Measurements from ENCODE around the gene CDKL4. TPM values are rescaled to one million over a fixed set of nuclear protein-coding genes. Genes with fewer than 3 reads are reported as not detected.

CDKL4 gene
- total RNA-seq (0.74 TPM), polyA plus RNA-seq (1 to 10 TPM in 1 of 4 donors, under 1 TPM in 3; 0.25 to 1.6 (median 0.42) TPM)

- Histone ChIP-seq H3K27ac (ENCODE audit: insufficient read depth, low read length, poor library complexity, severe bottlenecking) (peak within 1 kb of the TSS; percentile 55), H3K27me3 (ENCODE audit: control insufficient read depth, insufficient read depth, low read length) (no peaks in the 10 kb centered on the region), H3K4me3 (ENCODE audit: low read depth, low read length) (peak within 1 kb of the TSS; percentile 57), H3K4me1 (ENCODE audit: control insufficient read depth, insufficient read depth, low read length, poor library complexity, severe bottlenecking) (peaks cover 19% of the 10 kb centered on the region), H3K36me3 (ENCODE audit: control insufficient read depth, insufficient read depth, low read length) (no peaks in the 10 kb centered on the region), H3K9me3 (ENCODE audit: control insufficient read depth in 2 of 2, low read length in 2 of 2) (no peaks in the 10 kb centered on the region)
- no peaks in the 10 kb centered on the region for H3K27me3 Mint-ChIP-seq
- peak within 1 kb of the TSS; percentile 78 to 91 (median 90) for H3K4me3 Mint-ChIP-seq
- peaks cover 11 to 39% (median 25%) of the 10 kb centered on the region in 4 donors for H3K4me1 Mint-ChIP-seq
- peaks cover 0 to 2% (median 0%) of the 10 kb centered on the region in 7 donors for H3K9me3 Mint-ChIP-seq
- H3K36me3 Mint-ChIP-seq: no peaks in the 10 kb centered on the region
- H3K27ac Mint-ChIP-seq: peak within 1 kb of the TSS; percentile 43 to 86 (median 86)
- ATAC-seq (ENCODE audit: low read depth in 2 of 2): peak; percentile 46 to 50
- peak; percentile 24 to 77 (median 55) for DNase-seq
Observed at GRCh38 chr2:39243469-39244123, at the start of gene CDKL4. TSS of gene CDKL4 (minus strand) at chr2:39243970.

DNA sequence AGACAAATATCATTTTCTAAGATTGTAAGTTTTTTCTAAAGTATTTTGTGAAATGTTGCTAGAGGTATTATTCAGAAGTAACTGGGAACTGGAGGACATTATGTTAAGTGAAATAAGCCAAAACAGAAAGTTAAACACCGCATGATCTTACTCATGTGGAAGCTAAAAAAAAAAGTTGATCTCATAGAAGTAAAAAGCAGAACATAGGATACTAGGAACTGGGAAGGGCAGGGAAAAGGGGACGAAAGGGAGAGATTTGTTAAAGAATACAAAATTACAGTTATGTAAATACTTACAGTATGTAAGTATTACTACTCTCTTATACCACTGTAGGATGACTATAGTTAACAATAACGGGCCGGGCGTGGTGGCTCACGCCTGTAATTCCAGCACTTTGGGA, 46.7 kb upstream of the CDKL4 start:
- Histone ChIP-seq H3K4me3 (ENCODE audit: low read depth, low read length) (no peak overlapping the region), H3K27me3 (ENCODE audit: control insufficient read depth, insufficient read depth, low read length) (no peaks in the 10 kb centered on the region), H3K27ac (ENCODE audit: insufficient read depth, low read length, poor library complexity, severe bottlenecking) (no peak overlapping the region), H3K4me1 (ENCODE audit: control insufficient read depth, insufficient read depth, low read length, poor library complexity, severe bottlenecking) (no peaks in the 10 kb centered on the region), H3K36me3 (ENCODE audit: control insufficient read depth, insufficient read depth, low read length) (peaks cover 27% of the 10 kb centered on the region), H3K9me3 (ENCODE audit: control insufficient read depth in 2 of 2, low read length in 2 of 2) (no peaks in the 10 kb centered on the region)
- no peaks in the 10 kb centered on the region for H3K27me3 Mint-ChIP-seq
- H3K36me3 Mint-ChIP-seq: peaks cover 32% of the 10 kb centered on the region
- no peak overlapping the region for H3K4me3 Mint-ChIP-seq
- H3K4me1 Mint-ChIP-seq: peaks cover 0 to 2% (median 0%) of the 10 kb centered on the region in 4 donors
- DNase-seq (no peak), ATAC-seq (ENCODE audit: low read depth in 2 of 2) (no peak)
- H3K9me3 Mint-ChIP-seq: no peaks in the 10 kb centered on the region
- no peak overlapping the region for H3K27ac Mint-ChIP-seq

GRCh38 chr2:39289609-39290008, 45.8 kb upstream of the CDKL4 start:
- peaks cover 32% of the 10 kb centered on the region for H3K36me3 Mint-ChIP-seq
- H3K9me3 ChIP-seq (ENCODE audit: control insufficient read depth in 2 of 2, low read length in 2 of 2): no peaks in the 10 kb centered on the region
- no peaks in the 10 kb centered on the region for H3K27me3 Mint-ChIP-seq
- H3K4me3 Mint-ChIP-seq: no peak overlapping the region
- H3K27me3 ChIP-seq (ENCODE audit: control insufficient read depth, insufficient read depth, low read length): no peaks in the 10 kb centered on the region
- H3K4me1 Mint-ChIP-seq: peaks cover 0 to 2% (median 0%) of the 10 kb centered on the region in 4 donors
- peaks cover 27% of the 10 kb centered on the region for H3K36me3 ChIP-seq (ENCODE audit: control insufficient read depth, insufficient read depth, low read length)
- no peak for DNase-seq
- H3K27ac Mint-ChIP-seq: no peak overlapping the region
- H3K4me3 ChIP-seq (ENCODE audit: low read depth, low read length): no peak overlapping the region
- no peaks in the 10 kb centered on the region for H3K9me3 Mint-ChIP-seq
- no peak overlapping the region for H3K27ac ChIP-seq (ENCODE audit: insufficient read depth, low read length, poor library complexity, severe bottlenecking)
- ATAC-seq (ENCODE audit: low read depth in 2 of 2): no peak
- no peaks in the 10 kb centered on the region for H3K4me1 ChIP-seq (ENCODE audit: control insufficient read depth, insufficient read depth, low read length, poor library complexity, severe bottlenecking)

DNA sequence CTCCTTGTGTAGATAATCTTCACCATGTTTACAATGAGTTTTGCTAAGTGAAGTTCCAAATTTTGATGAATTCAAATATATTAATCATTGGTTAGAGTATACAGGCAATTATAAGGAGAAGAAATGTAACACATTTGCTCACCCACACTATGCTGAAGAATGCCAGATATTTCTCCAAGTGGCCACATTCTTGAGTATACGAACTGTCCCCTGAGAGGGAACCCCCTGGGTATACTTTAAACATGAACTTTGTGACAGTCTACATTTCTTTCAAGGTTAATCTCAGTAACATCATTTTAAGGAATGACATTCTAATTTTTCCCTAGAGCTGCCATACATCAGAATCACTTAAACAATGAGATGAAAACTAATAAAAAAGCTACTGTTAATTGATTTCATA, 39.8 kb upstream of the CDKL4 start:
- Histone ChIP-seq H3K36me3 (ENCODE audit: control insufficient read depth, insufficient read depth, low read length) (peaks cover 22% of the 10 kb centered on the region), H3K9me3 (ENCODE audit: control insufficient read depth in 2 of 2, low read length in 2 of 2) (no peaks in the 10 kb centered on the region), H3K4me3 (ENCODE audit: low read depth, low read length) (no peak overlapping the region), H3K27me3 (ENCODE audit: control insufficient read depth, insufficient read depth, low read length) (no peaks in the 10 kb centered on the region), H3K27ac (ENCODE audit: insufficient read depth, low read length, poor library complexity, severe bottlenecking) (no peak overlapping the region), H3K4me1 (ENCODE audit: control insufficient read depth, insufficient read depth, low read length, poor library complexity, severe bottlenecking) (no peaks in the 10 kb centered on the region)
- Mint-ChIP-seq H3K27ac (no peak overlapping the region), H3K36me3 (peaks cover 20% of the 10 kb centered on the region), H3K4me1 (no peaks in the 10 kb centered on the region), H3K4me3 (no peak overlapping the region), H3K27me3 (no peaks in the 10 kb centered on the region), H3K9me3 (no peaks in the 10 kb centered on the region)
- DNase-seq (no peak), ATAC-seq (ENCODE audit: low read depth in 2 of 2) (no peak)

GRCh38 chr2:39281391-39281790, 37.6 kb upstream of the CDKL4 start:
- Mint-ChIP-seq H3K27me3 (no peaks in the 10 kb centered on the region), H3K9me3 (peaks cover 0 to 5% (median 0%) of the 10 kb centered on the region in 7 donors), H3K4me1 (no peaks in the 10 kb centered on the region), H3K27ac (no peak overlapping the region), H3K4me3 (no peak overlapping the region), H3K36me3 (peaks cover 24% of the 10 kb centered on the region)
- ATAC-seq (ENCODE audit: low read depth in 2 of 2) (no peak), DNase-seq (no peak)
- Histone ChIP-seq H3K4me3 (ENCODE audit: low read depth, low read length) (no peak overlapping the region), H3K27ac (ENCODE audit: insufficient read depth, low read length, poor library complexity, severe bottlenecking) (no peak overlapping the region), H3K36me3 (ENCODE audit: control insufficient read depth, insufficient read depth, low read length) (peaks cover 12% of the 10 kb centered on the region), H3K9me3 (ENCODE audit: control insufficient read depth in 2 of 2, low read length in 2 of 2) (no peaks in the 10 kb centered on the region), H3K27me3 (ENCODE audit: control insufficient read depth, insufficient read depth, low read length) (no peaks in the 10 kb centered on the region), H3K4me1 (ENCODE audit: control insufficient read depth, insufficient read depth, low read length, poor library complexity, severe bottlenecking) (no peaks in the 10 kb centered on the region)

- ATAC-seq (ENCODE audit: low read depth in 2 of 2) (no peak), DNase-seq (no peak)
- no peak overlapping the region for H3K4me3 ChIP-seq (ENCODE audit: low read depth, low read length)
- no peaks in the 10 kb centered on the region for H3K9me3 ChIP-seq (ENCODE audit: control insufficient read depth in 2 of 2, low read length in 2 of 2)
- Mint-ChIP-seq H3K9me3 (peaks cover 0 to 5% (median 0%) of the 10 kb centered on the region in 7 donors), H3K27ac (no peak overlapping the region), H3K4me3 (no peak overlapping the region), H3K4me1 (peaks cover 0 to 4% (median 1%) of the 10 kb centered on the region in 4 donors), H3K36me3 (peaks cover 32% of the 10 kb centered on the region), H3K27me3 (no peaks in the 10 kb centered on the region)
- H3K36me3 ChIP-seq (ENCODE audit: control insufficient read depth, insufficient read depth, low read length): peaks cover 16% of the 10 kb centered on the region
- H3K4me1 ChIP-seq (ENCODE audit: control insufficient read depth, insufficient read depth, low read length, poor library complexity, severe bottlenecking): no peaks in the 10 kb centered on the region
- H3K27ac ChIP-seq (ENCODE audit: insufficient read depth, low read length, poor library complexity, severe bottlenecking): no peak overlapping the region
- H3K27me3 ChIP-seq (ENCODE audit: control insufficient read depth, insufficient read depth, low read length): no peaks in the 10 kb centered on the region
Observed at GRCh38 chr2:39275016-39275415, 31.2 kb upstream of the CDKL4 start.

GRCh38 chr2:39269941-39270340, 26.2 kb upstream of the CDKL4 start:
- Histone ChIP-seq H3K27me3 (ENCODE audit: control insufficient read depth, insufficient read depth, low read length) (no peaks in the 10 kb centered on the region), H3K4me3 (ENCODE audit: low read depth, low read length) (no peak overlapping the region)

GRCh38 chr2:39266916-39267434, 23.2 kb upstream of the CDKL4 start:
- Mint-ChIP-seq H3K4me1 (peaks cover 23 to 33% (median 28%) of the 10 kb centered on the region in 4 donors), H3K27ac (peak overlapping the region in 1 of 3 donors; percentile 75), H3K9me3 (no peaks in the 10 kb centered on the region), H3K4me3 (no peak overlapping the region), H3K36me3 (peaks cover 7% of the 10 kb centered on the region), H3K27me3 (no peaks in the 10 kb centered on the region)
- Histone ChIP-seq H3K27me3 (ENCODE audit: control insufficient read depth, insufficient read depth, low read length) (no peaks in the 10 kb centered on the region), H3K4me1 (ENCODE audit: control insufficient read depth, insufficient read depth, low read length, poor library complexity, severe bottlenecking) (peaks cover 22% of the 10 kb centered on the region), H3K9me3 (ENCODE audit: control insufficient read depth in 2 of 2, low read length in 2 of 2) (no peaks in the 10 kb centered on the region), H3K4me3 (ENCODE audit: low read depth, low read length) (no peak overlapping the region), H3K27ac (ENCODE audit: insufficient read depth, low read length, poor library complexity, severe bottlenecking) (peak overlapping the region; percentile 24), H3K36me3 (ENCODE audit: control insufficient read depth, insufficient read depth, low read length) (no peaks in the 10 kb centered on the region)
- ATAC-seq (ENCODE audit: low read depth in 2 of 2): no peak
- DNase-seq: no peak

More at GRCh38 chr2:39269941-39270340, 26.2 kb upstream of the CDKL4 start:
- Mint-ChIP-seq H3K4me3 (no peak overlapping the region), H3K27ac (no peak overlapping the region), H3K36me3 (peaks cover 12% of the 10 kb centered on the region), H3K27me3 (no peaks in the 10 kb centered on the region), H3K9me3 (no peaks in the 10 kb centered on the region), H3K4me1 (peaks cover 14 to 19% (median 16%) of the 10 kb centered on the region in 4 donors)
- peaks cover 14% of the 10 kb centered on the region for H3K4me1 ChIP-seq (ENCODE audit: control insufficient read depth, insufficient read depth, low read length, poor library complexity, severe bottlenecking)
- no peak for ATAC-seq (ENCODE audit: low read depth in 2 of 2)
- peaks cover 5% of the 10 kb centered on the region for H3K36me3 ChIP-seq (ENCODE audit: control insufficient read depth, insufficient read depth, low read length)
- no peak overlapping the region for H3K27ac ChIP-seq (ENCODE audit: insufficient read depth, low read length, poor library complexity, severe bottlenecking)
- no peak for DNase-seq
- no peaks in the 10 kb centered on the region for H3K9me3 ChIP-seq (ENCODE audit: control insufficient read depth in 2 of 2, low read length in 2 of 2)
